HG03460 (cell line): ENCODE data around the gene PRDM11.
"Not testable (repeated sequence)": the region's sequence is repeated elsewhere in the genome, so short reads cannot be mapped to it uniquely, and the experiment has no call there.

Experiments
- ATAC-seq: cut with Tn5 transposase; IDR thresholded peaks from one replicate; pipeline ENCODE4 v1.9.1; 2021; ENCODE audit not compliant: unreplicated experiment

The PRDM11 gene

GRCh38 chr11:45229401-45230020 lies 83.1 kb downstream of the PRDM11 start:
- ATAC-seq, result no peak

DNA sequence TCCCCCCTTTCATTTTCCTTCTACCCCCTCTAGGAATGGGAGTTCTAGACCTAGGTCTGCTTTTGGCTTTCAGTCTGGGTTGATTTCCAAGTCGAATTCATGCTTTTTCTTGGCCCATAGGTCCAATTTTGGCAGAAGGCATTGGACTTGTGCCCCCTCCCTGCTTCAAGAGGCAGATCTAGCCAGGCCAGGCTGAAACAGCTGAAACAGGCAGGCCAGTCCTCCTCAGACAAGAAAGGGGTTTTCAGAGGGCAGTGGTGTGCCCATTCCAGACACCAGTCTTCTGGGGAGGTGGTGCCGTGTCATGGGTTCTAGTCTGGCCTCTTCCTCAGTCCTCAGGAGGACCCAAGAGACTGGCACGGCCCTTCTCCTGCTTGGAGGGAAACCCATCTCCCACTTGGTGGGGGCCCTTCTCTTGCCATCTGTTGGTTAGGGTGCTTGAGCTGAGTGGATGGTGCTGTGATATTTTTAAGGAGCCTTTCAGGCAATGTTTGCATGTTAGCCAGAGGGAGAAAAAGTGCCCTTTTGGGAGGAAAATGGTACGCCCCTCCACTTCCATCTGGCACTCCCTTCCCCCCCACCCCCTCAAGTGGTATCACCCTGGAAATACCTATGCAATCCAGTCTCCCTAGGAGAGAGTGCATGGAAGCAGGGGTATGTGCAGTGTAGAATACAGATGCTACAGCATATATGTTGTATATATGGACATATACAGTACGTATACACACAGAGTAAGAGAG lies 86.1 kb downstream of the PRDM11 start:
- no peak for ATAC-seq

- ATAC-seq, result no peak
These were observed 86.8 kb downstream of the PRDM11 start for GRCh38 chr11:45233121-45233803.

DNA sequence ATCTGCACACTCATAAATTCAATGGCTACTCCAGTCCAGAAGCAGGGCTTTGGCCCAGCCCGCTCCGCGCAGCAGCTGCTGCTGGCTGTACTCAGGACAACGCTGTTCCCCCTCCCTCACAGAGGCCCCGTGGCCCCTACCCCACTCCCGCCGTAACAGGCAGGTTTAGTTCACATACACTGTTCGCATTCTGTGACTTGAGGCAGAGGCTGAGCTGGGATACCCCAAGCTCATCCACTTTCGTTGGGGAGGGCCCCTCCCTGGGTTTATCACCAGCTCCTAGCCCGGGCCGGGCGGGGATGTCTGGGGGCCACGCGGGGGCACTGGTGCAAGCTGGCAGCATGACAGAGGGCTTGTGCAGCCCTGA lies 87.3 kb downstream of the PRDM11 start:
- ATAC-seq, result no peak

DNA sequence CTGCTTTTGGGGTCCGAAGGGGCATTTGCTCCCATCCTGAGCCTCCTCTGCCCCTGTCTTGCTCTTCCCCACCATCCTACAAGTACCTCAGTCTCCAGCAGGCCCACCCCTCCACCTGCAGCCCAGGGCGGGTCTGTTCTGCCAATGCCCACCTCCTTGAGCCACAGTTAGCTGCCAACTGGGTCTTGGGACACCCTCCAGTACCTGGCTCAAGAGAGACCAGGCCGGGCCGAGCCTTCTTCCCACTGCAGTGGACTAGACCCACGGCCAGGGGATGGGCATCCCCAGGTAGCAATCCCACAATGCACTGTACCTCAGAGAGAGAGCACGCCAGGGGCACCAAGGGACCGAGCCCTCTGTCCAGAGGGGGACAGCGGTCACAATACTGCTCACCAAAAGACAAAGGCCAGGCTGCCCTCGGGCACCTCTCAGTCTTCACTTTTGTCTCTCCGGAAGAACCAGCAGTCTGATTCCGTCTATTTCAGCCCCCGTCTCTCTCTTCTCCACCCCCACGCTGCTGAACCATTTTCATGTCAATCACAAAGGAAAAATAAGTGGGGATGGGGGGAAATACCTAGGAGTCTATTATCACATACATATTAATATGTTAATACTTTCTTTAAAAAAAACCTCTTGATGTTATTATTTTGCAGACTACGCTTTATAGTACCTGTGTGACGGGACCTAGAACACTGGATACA lies 88.0 kb downstream of the PRDM11 start:
- no peak for ATAC-seq

DNA sequence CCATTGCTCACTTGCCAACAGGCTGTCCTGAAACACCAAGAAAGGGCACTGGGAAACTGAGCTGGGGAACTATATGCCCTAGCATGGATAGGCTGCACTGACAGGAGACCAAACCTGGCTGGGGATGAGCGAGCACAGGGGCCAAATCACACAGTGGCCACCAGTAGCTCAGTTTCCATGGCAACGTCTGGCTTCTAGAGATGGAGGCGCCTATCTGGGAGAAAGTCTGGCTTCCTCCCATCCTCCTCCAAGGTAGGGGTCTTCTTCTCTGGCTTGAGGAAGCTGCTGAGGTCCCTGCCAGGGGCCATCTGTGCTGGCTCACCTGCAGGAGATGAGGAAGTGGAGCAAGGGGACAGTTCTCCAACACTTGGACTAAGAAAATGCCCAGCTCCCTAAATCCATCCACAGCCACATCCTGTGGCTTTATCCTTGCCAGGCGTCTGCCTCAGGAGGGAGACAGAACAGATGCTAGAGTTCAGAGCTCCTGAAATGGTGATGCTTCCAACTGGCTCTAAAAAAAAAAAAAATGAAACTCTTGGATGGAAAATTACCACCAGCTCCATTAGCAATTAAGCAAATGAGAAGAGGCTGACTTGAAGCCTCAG lies 91.4 kb downstream of the PRDM11 start:
- no peak for ATAC-seq

DNA sequence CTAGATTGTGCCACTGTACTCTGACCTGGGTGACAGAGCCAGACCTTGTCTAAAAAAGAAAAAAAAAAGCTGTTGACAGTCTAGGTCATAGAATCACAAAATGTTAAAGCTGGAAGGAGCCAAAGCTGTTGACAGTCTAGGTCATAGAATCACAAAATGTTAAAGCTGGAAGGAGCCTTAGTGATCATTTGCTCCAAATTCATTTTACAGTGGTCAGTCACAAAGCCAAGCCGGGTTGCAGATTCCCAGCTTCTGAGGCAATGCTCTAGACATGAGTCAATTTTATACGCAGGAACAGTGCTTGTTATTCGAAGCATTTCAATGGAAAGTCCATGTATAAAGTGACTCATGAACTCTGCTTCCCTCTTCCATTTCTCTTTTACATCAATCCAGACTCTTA lies 92.3 kb downstream of the PRDM11 start:
- ATAC-seq, result no peak

DNA sequence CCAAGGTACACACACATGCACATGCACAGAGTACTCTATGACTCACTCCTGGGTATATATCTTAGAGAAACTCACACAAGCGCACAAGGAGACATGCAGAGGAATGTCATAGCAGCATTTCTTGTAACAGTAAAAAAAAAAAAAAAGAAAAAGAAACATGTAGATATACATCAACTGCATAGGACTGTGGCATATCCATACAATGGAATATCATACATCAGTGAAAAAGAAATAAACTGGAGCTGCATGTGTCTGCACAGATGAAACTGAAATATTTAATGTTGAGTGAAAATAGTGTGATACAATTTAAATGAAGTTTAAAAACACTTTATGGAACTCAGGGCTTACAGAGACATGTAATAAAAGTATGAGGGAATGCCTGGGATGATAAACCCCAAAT lies 93.3 kb downstream of the PRDM11 start:
- no peak for ATAC-seq

- ATAC-seq, result no peak
These were observed 97.5 kb downstream of the PRDM11 start for GRCh38 chr11:45243967-45244366.

GRCh38 chr11:45245218-45246045 lies 99.0 kb downstream of the PRDM11 start:
- no peak for ATAC-seq

DNA sequence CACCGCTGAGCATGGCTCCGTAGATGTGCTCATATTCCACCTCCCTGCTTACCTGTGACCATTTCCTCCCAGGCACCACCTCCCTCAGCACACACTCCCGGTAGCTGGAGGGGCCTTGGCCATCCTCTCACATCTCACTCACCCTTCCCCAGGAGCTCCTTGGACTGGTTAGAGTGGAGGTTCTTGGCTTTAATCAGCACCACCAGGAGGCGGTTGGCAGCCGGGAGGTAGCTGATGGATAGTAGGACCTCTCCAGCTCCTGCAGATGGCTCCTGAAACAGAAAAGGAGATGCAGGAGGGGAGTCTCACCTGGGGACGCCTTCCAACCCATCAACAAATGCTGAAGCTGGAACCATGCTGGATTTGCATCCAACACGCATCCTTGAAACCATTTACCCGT lies 99.8 kb downstream of the PRDM11 start:
- no peak for ATAC-seq

DNA sequence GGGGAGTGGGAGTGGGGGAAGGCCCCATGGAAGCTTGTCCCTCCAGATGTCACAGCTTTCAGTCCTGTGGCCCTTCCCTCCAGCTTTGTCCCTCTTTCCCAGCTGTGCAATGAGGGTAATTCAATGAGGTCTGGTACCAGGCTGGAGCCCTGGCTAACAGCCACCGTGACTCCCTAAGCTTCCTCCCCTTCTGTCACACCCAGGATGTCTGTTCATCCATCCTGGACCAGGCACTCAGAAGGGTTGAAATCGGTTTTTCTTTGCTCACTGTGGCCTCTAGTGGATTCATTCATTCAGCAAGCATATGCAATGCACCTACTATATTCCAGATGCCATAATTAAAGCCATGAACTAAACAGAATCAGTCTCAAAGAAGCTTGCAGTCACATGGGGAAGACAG lies 101.0 kb downstream of the PRDM11 start:
- ATAC-seq, result no peak

DNA sequence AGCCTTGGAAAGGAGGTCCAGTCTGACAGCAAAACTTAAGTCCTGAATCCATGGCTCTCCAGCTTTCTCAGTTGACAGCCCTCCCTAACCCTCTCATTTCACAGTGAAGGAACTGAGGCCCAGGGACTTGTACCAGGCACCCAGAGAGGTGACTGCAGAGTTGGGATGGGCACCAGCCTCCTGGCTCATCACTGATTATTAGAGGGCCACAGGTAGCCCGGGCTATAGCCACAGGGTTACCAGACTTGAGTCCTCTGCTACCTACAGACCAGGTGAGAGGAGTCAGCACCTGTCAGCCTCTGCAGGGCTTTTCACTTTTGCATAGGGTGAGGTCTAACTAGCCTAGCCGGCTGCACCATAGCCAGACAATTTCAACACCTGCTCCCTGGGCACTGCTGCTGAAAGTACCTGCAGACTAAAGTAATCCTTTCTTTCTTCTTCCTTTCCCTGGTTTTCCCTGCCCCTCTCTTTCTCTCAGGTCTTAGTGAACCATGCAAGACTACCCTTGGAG lies 102.1 kb downstream of the PRDM11 start:
- no peak for ATAC-seq

DNA sequence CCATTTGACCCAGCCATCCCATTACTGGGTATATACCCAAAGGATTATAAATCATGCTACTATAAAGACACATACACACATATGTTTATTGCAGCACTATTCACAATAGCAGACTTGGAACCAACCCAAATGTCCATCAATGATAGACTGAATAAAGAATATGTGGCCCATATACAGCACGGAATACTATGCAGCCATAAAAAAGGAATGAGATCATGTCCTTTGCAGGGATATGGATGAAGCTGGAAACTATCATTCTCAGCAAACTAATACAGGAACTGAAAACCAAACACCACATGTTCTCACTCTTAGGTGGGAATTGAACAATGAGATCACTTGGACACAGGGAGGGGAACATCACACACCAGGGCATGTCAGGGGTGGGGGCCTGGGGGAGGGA lies 102.9 kb downstream of the PRDM11 start:
- not testable (repeated sequence) for ATAC-seq

DNA sequence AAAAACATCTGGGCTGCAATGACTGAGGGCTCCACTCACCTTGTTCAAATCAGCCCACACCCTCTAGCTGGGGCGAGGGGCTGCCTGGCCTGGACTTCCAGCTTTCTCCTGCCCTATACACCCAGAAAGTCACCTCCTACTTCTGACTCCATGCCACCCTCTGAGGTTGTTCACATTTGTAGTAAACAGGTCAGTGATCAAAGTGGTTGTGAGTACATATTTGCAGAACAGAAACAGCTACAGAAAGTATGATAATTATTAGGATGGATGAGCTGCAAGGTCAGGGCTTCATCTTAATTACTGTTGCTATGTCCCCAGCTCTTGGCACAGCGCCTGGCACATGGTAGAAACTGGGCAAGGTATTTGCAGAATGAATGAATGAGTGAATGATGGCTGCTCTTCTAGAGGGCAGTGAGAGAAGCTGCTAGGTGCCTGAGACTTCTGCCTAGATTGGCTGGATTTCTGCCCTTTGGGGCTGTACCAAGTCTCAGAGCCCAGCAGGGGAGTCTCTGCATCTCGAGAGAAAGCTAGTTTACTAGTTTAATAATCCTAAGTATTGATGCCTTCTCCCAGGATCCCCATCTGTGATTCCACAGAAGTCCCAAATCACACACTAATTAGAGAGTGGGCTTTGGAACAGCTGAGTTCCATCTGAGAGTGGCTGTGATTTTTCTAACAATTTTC lies 103.7 kb downstream of the PRDM11 start:
- ATAC-seq, result no peak

- ATAC-seq, result no peak
These were observed 105.9 kb downstream of the PRDM11 start for GRCh38 chr11:45252134-45252856.

- no peak for ATAC-seq
These were observed 106.4 kb downstream of the PRDM11 start for GRCh38 chr11:45252877-45253276.

GRCh38 chr11:45253640-45254039 lies 107.2 kb downstream of the PRDM11 start:
- ATAC-seq, result no peak

DNA sequence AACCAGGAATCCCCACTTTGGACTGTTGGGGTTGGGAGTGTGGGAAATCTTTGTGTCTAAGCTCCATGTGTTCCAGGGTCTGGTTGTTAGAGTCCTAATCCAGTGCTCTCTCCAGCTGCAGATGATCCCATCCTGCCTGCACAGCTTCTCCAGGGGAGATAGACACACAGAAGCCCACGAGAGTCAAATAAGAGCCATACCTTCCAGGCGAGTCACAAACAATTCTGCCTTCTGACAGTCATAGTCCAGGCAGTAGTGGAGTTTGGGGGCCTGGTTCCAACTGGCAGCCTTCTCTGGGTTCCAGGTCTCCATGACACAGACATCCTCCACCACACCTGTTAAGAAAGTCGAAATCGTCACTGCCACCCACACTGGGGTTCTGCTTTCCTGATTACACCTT lies 107.6 kb downstream of the PRDM11 start:
- no peak for ATAC-seq
